HT1080 (cell line): Measurements from ENCODE around the gene HUNK. TPM values are rescaled to one million over a fixed set of nuclear protein-coding genes. Genes with fewer than 3 reads are reported as not detected.
A peak's percentile ranks its signal among the peaks of the same experiment; 100 is the strongest.

Experiments
- DNase-seq: peaks from one replicate; pipeline ENCODE4 v3.0.0-alpha.2; 2015; ENCODE audit warnings: low read depth
- total RNA-seq: library from RNA; depleted of rRNA; stranded (reverse); fragments of >200 nt; shearing (Covaris generic); gene quantifications from 2 replicates; pipeline ENCODE4 v1.2.3, GENCODE V29; 2014

HUNK gene
- total RNA-seq, 1 experiment from 2014 or later: not detected

- no peak for DNase-seq
These were observed 45.5 kb downstream of the HUNK start for GRCh38 chr21:31918250-31918775.

- DNase-seq: no peak
These were observed 47.5 kb downstream of the HUNK start for GRCh38 chr21:31920275-31920674.

GRCh38 chr21:31921079-31921478 lies 48.3 kb downstream of the HUNK start:
- peak; percentile 30 for DNase-seq

- DNase-seq: peak; percentile 14
These were observed 50.1 kb downstream of the HUNK start for GRCh38 chr21:31922881-31923280.

- DNase-seq: no peak
These were observed 50.9 kb downstream of the HUNK start for GRCh38 chr21:31923756-31924155.

- DNase-seq: no peak
These were observed 51.7 kb downstream of the HUNK start for GRCh38 chr21:31924548-31924947.

- DNase-seq: no peak
These were observed 53.7 kb downstream of the HUNK start for GRCh38 chr21:31926498-31926897.

- DNase-seq: no peak
These were observed 55.0 kb downstream of the HUNK start for GRCh38 chr21:31927689-31928353.

GRCh38 chr21:31928656-31929055 lies 55.8 kb downstream of the HUNK start:
- no peak for DNase-seq

- DNase-seq: no peak
These were observed 56.7 kb downstream of the HUNK start for GRCh38 chr21:31929548-31929947.

GRCh38 chr21:31930001-31930400 lies 57.2 kb downstream of the HUNK start:
- no peak for DNase-seq

GRCh38 chr21:31931644-31932469 lies 59.0 kb downstream of the HUNK start:
- DNase-seq: no peak

GRCh38 chr21:31932470-31932764 lies 59.6 kb downstream of the HUNK start:
- DNase-seq: no peak

- DNase-seq: no peak
These were observed 64.5 kb downstream of the HUNK start for GRCh38 chr21:31937303-31937702.

GRCh38 chr21:31938330-31939301 lies 65.8 kb downstream of the HUNK start:
- no peak for DNase-seq

- DNase-seq: no peak
These were observed 68.9 kb downstream of the HUNK start for GRCh38 chr21:31941694-31942093.

GRCh38 chr21:31943561-31943960 lies 70.7 kb downstream of the HUNK start:
- no peak for DNase-seq

GRCh38 chr21:31945141-31945540 lies 72.3 kb downstream of the HUNK start:
- no peak for DNase-seq

GRCh38 chr21:31945546-31945945 lies 72.7 kb downstream of the HUNK start:
- DNase-seq: no peak

GRCh38 chr21:31946231-31946630 lies 73.4 kb downstream of the HUNK start:
- DNase-seq: no peak

GRCh38 chr21:31946876-31947550 lies 74.2 kb downstream of the HUNK start:
- peak; percentile 13 for DNase-seq
